Measurements from ENCODE around the gene ADGRB3.

- TF ChIP-seq CTCF (IDR thresholded peaks at IDR 0.05) (no peak), EP300 (IDR thresholded peaks at IDR 0.05) (no peak)
Measured at GRCh38 chr6:69398729-69399128, 763.6 kb downstream of the ADGRB3 start.

All from sigmoid colon (tissue), 4 donors.